Epithelial cell of proximal tubule (primary cell): Measurements from ENCODE around the gene NCS1. TPM values are rescaled to one million over a fixed set of nuclear protein-coding genes. Genes with fewer than 3 reads are reported as not detected.
A peak's percentile ranks its signal among the peaks of the same experiment; 100 is the strongest.

Source experiments
- DNase-seq: peaks from one replicate; pipeline ENCODE4 v3.0.0-alpha.2; 2011; ENCODE audit warnings: low read depth
- H3K4me3 ChIP-seq: 2 replicates; pipeline ENCODE4 v1.5.1; 2011; ENCODE audit warnings: low read depth, mild to moderate bottlenecking, low read length
- CTCF ChIP-seq: conservative IDR thresholded peaks from 2 replicates; pipeline ENCODE4 v1.5.1; 2012; ENCODE audit warnings: low read depth, mild to moderate bottlenecking, low read length
- total RNA-seq: library from RNA; depleted of rRNA; stranded (reverse); fragments of >200 nt; gene quantifications from 2 replicates; pipeline ENCODE4 v1.2.3, GENCODE V29; 2015

Gene NCS1
- total RNA-seq, 1 donor from 2014 or later, result 48.8 TPM

- no peak for DNase-seq
- TF ChIP-seq CTCF, result peak; percentile 96
- no peak overlapping the region for H3K4me3 ChIP-seq
These were observed 63.6 kb downstream of the NCS1 start for GRCh38 chr9:130235558-130236435.

- no peak overlapping the region for H3K4me3 ChIP-seq
- no peak for DNase-seq
- no peak for TF ChIP-seq CTCF
These were observed 64.3 kb downstream of the NCS1 start for GRCh38 chr9:130236436-130236985.

- no peak overlapping the region for H3K4me3 ChIP-seq
- TF ChIP-seq CTCF, result no peak
- no peak for DNase-seq
These were observed 64.9 kb downstream of the NCS1 start for GRCh38 chr9:130237076-130237475.

- DNase-seq, result no peak
- H3K4me3 ChIP-seq, result no peak overlapping the region
- TF ChIP-seq CTCF, result no peak
These were observed 65.7 kb downstream of the NCS1 start for GRCh38 chr9:130237763-130238524.

- DNase-seq, result no peak
- no peak overlapping the region for H3K4me3 ChIP-seq
- TF ChIP-seq CTCF, result no peak
These were observed 67.1 kb downstream of the NCS1 start for GRCh38 chr9:130239363-130239695.

GRCh38 chr9:130239741-130240241 is 67.6 kb downstream of the NCS1 start:
- no peak overlapping the region for H3K4me3 ChIP-seq
- TF ChIP-seq CTCF, result peak; percentile 24
- DNase-seq, result peak; percentile 35
